Metanephros (tissue), 1 donor: ENCODE results near the gene LANCL3. TPM values are rescaled to one million over a fixed set of nuclear protein-coding genes. Genes with fewer than 3 reads are reported as not detected.

Experiments used
- total RNA-seq: library from RNA; depleted of rRNA; stranded (reverse); fragments of >200 nt; gene quantifications from one replicate; pipeline ENCODE4 v1.2.3, GENCODE V29; 2014

LANCL3 gene
- 0.99 TPM for total RNA-seq

DNA sequence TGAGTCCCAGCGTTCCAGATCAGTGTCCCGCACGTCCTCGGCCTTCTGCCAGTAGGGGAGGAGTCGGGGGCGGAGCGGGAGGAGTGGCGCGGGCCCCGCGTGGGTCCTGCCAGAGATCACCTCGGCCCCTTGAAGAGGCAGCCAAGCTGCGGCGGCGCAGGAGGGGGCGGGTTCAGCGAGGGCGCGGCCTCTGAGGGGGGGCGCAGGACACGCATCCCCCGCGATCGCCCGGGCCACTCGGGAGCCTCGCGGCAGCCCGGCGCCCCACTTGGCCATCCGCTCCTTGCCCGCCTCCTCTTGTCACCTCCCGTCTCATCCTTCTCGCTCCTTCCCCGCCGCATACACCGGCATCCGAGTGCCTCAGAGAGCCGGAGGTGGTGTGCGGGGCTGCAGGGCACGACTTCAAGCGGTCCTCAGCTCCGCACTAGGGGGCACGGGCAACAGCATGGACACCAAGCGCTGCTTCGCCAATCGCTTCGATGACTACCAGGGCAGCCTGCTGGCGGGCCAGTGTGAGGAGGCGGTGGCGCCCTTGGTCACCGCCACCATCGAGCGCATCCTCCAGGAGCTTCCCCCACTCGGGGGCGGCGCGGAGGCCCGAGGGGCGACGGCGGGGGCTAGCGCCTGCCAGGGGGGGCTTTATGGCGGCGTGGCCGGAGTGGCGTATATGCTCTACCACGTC, at the start of gene LANCL3:
Gene LANCL3 (plus strand): TSS at position 236 of the 682 bp plus-strand sequence. CDS start 210 bp downstream, at position 446.

DNA sequence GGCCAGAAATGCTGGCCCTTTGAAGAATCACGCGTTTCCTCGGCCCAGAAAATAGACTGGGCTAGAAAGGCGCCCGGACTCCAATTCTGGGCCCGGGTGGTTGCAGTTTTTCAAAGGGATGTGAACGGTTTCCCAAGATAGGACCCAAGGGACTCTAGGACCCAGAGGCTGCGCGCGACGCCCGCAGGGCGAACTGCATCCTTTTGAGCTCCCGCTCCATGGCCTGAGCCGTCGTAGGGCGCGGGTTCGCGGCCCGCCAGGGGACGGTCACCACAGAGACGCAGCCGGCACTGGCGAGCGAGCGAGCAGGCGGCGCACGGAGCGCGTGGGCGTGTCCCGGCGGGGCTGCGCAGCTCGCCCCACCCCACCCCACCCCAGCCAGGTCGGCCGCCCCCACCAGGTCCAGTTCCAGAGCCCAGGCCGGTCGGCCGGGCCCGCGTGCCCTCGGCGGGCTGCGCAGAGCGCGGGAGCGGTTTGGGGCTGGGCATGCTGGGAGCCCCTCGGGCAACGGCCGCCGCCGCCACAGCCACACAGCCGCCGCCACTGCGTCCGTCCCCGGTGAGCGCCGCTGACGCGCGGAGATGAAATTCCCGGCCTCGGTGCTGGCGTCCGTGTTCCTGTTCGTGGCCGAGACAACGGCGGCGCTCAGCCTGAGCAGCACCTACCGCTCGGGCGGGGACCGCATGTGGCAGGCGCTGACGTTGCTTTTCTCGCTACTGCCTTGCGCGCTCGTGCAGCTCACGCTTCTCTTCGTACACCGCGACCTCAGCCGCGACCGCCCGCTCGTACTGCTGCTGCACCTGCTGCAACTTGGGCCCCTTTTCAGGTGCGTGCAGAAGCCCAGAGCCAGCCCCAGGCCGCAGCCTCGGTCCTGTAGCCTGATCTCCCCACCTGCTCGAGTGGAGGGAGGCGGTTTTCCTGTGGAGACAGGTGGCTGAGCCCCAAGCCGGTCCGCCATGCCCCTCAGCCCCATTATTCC, 114.2 kb downstream of the LANCL3 start, which contains the start of gene XK:
Gene XK (plus strand): TSS at position 411 of the 979 bp plus-strand sequence. CDS start 171 bp downstream, at position 582.

Other genes with a start within 250 kb of the LANCL3 start
- gene PRRG1, start 222.3 kb upstream of the LANCL3 start, total RNA-seq = 18.2 TPM
- gene XK, start 114.1 kb downstream of the LANCL3 start, total RNA-seq = 7.8 TPM
- 27.5 TPM for gene CYBB, start 208.4 kb downstream of the LANCL3 start, total RNA-seq